Trophoblast cell (in vitro differentiated cells and primary cell): ENCODE data around the gene PLEKHM2.

Source experiments
- DNase-seq, 2 donors: peaks; one replicate each; pipeline ENCODE4 v3.0.0-alpha.2; 2016
- H2AFZ ChIP-seq: 2 replicates; pipeline ENCODE4 v1.6.1; 2013; ENCODE audit warnings: low read length, moderate library complexity, mild to moderate bottlenecking; ENCODE audit not compliant: insufficient read depth, poor library complexity
- H2AK5ac ChIP-seq: 2 replicates; pipeline ENCODE4 v1.6.1; 2013; ENCODE audit warnings: mild to moderate bottlenecking, low read length
- H2BK120ac ChIP-seq: 2 replicates; pipeline ENCODE4 v1.6.1; 2013; ENCODE audit warnings: low read length, mild to moderate bottlenecking, moderate library complexity; ENCODE audit not compliant: insufficient read depth, poor library complexity
- H2BK12ac ChIP-seq: 2 replicates; pipeline ENCODE4 v1.6.1; 2013; ENCODE audit warnings: mild to moderate bottlenecking, low read length, moderate library complexity
- H2BK5ac ChIP-seq: 2 replicates; pipeline ENCODE4 v1.6.1; 2013; ENCODE audit warnings: low read length, low read depth, moderate library complexity, mild to moderate bottlenecking; ENCODE audit not compliant: poor library complexity
- H3K14ac ChIP-seq: 2 replicates; pipeline ENCODE4 v1.6.1; 2013; ENCODE audit warnings: mild to moderate bottlenecking, low read length
- H3K18ac ChIP-seq: 2 replicates; pipeline ENCODE4 v1.6.1; 2013; ENCODE audit warnings: mild to moderate bottlenecking, low read length
- H3K23ac ChIP-seq: 2 replicates; pipeline ENCODE4 v1.6.1; 2013; ENCODE audit warnings: low read length
- H3K27ac ChIP-seq: 2 replicates; pipeline ENCODE4 v1.5.1; 2013; ENCODE audit warnings: low read depth, mild to moderate bottlenecking, inconsistent platforms, low read length, moderate library complexity
- H3K27me3 ChIP-seq: 2 replicates; pipeline ENCODE4 v1.6.1; 2013; ENCODE audit warnings: inconsistent platforms, mild to moderate bottlenecking, low read length, moderate library complexity; ENCODE audit not compliant: insufficient read depth
- H3K36me3 ChIP-seq, 2 experiments: 1 replicate in 1 of 2; 2 replicates in 1 of 2; pipeline ENCODE4 v1.6.1; 2013; ENCODE audit warnings: low read length in 2 of 2, mild to moderate bottlenecking in 2 of 2, moderate library complexity in 1 of 2; ENCODE audit not compliant: insufficient read depth in 2 of 2, control insufficient read depth in 1 of 2
- H3K4ac ChIP-seq: 2 replicates; pipeline ENCODE4 v1.6.1; 2013; ENCODE audit warnings: low read depth, mild to moderate bottlenecking, low read length, moderate library complexity
- H3K4me1 ChIP-seq, 2 experiments: 1 replicate in 1 of 2; 2 replicates in 1 of 2; pipeline ENCODE4 v1.6.1; 2013; ENCODE audit warnings: low read length in 2 of 2, mild to moderate bottlenecking in 2 of 2, moderate library complexity in 1 of 2; ENCODE audit not compliant: insufficient read depth in 2 of 2, control insufficient read depth in 1 of 2
- H3K4me2 ChIP-seq: 2 replicates; pipeline ENCODE4 v1.6.1; 2013; ENCODE audit warnings: inconsistent platforms, mild to moderate bottlenecking, low read length, moderate library complexity
- H3K4me3 ChIP-seq: 2 replicates; pipeline ENCODE4 v1.5.1; 2013; ENCODE audit warnings: mild to moderate bottlenecking, low read depth, low read length, inconsistent platforms
- H3K79me1 ChIP-seq: one replicate; pipeline ENCODE4 v1.6.1; 2013; ENCODE audit warnings: low read length
- H3K79me2 ChIP-seq: 2 replicates; pipeline ENCODE4 v1.6.1; 2013; ENCODE audit warnings: low read length, mild to moderate bottlenecking; ENCODE audit not compliant: control insufficient read depth, insufficient read depth, poor library complexity
- H3K9ac ChIP-seq: 2 replicates; pipeline ENCODE4 v1.6.1; 2013; ENCODE audit warnings: mild to moderate bottlenecking, low read length
- H3K9me3 ChIP-seq: 2 replicates; pipeline ENCODE4 v1.6.1; 2013; ENCODE audit warnings: low read depth, mild to moderate bottlenecking, control low read depth, inconsistent platforms, low read length; ENCODE audit not compliant: insufficient read depth
- H4K12ac ChIP-seq: 2 replicates; pipeline ENCODE4 v1.6.1; 2013; ENCODE audit warnings: low read depth, mild to moderate bottlenecking, low read length, moderate library complexity
- H4K8ac ChIP-seq: 2 replicates; pipeline ENCODE4 v1.6.1; 2013; ENCODE audit warnings: low read depth, mild to moderate bottlenecking, low read length, moderate library complexity
- H4K91ac ChIP-seq: one replicate; pipeline ENCODE4 v1.6.1; 2013; ENCODE audit warnings: low read depth, mild to moderate bottlenecking, low read length, moderate library complexity
- WGBS: extraction: QIAGEN DNeasy Blood & Tissue Kit; methylation state at CpG from one replicate; pipeline ENCODE4 v1.1.7; 2013; ENCODE audit warnings: missing lambda C conversion rate; ENCODE audit not compliant: insufficient read length, insufficient coverage; ENCODE audit errors: extremely low coverage; 5-methylcytosine and 5-hydroxymethylcytosine counted together

Gene PLEKHM2

DNA sequence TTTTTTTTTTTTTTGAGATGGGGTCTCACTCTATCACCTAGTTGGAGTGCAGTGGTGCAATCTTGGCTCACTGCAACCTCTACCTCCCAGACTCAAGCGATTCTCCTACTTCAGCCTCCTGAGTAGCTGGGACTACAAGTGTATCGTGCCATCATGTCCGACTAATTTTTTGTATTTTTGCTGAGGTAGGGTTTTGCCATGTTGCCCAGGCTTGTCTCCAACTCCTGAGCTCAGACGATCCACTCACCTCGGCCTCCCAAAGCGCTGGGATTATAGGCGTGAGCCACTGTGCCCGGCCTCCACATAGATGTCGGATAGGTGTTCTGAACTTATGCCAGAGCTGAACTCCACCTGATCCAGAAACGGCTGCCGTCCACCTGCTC lies 21.1 kb downstream of the PLEKHM2 start:
- WGBS, result no CpG with 5 or more reads among the region's 11 CpGs

DNA sequence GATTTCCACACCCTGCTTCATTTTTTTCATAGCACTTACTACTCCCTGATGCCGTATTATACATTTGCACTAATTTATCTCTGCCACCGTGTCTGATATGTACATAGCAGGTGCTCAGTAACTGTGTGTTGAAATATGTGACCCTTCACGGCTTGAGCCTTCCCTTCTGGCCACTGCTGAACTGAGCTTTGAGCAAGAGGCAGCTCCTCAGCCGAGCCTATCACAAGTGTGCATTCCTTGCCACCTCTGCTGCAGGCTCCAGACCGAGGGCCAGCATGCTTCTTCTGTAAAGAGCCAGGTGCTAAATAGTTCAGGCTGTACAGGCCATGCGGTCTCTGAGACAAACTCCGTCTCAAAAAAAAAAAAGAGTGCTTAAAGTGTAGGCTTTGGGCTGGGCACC lies 22.6 kb downstream of the PLEKHM2 start:
- Histone ChIP-seq H2AFZ (no peak overlapping the region), H3K27ac (no peak overlapping the region), H2BK12ac (no peak overlapping the region), H3K27me3 (no peaks in the 10 kb centered on the region), H3K14ac (no peak overlapping the region), H3K36me3 (peaks cover 19% of the 10 kb centered on the region in 2 experiments), H3K4ac (peak overlapping the region; percentile 21), H3K9me3 (peaks cover 3% of the 10 kb centered on the region), H4K91ac (no peak overlapping the region), H2AK5ac (no peak overlapping the region), H3K4me3 (no peak overlapping the region), H3K4me2 (no peak overlapping the region), H3K79me2 (peaks cover 2% of the 10 kb centered on the region), H3K4me1 (peaks cover 2 to 8% of the 10 kb centered on the region in 2 experiments), H2BK5ac (no peak overlapping the region), H3K23ac (no peak overlapping the region), H4K8ac (no peak overlapping the region), H3K18ac (no peak overlapping the region), H2BK120ac (no peak overlapping the region), H4K12ac (no peak overlapping the region), H3K79me1 (no peaks in the 10 kb centered on the region), H3K9ac (no peak overlapping the region)
- DNase-seq, result peak; percentile 71 to 84
- no CpG with 5 or more reads among the region's 7 CpGs for WGBS

More for the DNA sequence above, 21.1 kb downstream of the PLEKHM2 start:
- H4K91ac ChIP-seq, result no peak overlapping the region
- H3K4ac ChIP-seq, result no peak overlapping the region
- H2BK120ac ChIP-seq, result no peak overlapping the region
- no peak overlapping the region for H2AFZ ChIP-seq
- H3K4me1 ChIP-seq, result peaks cover 2 to 8% of the 10 kb centered on the region in 2 experiments
- no peak overlapping the region for H3K18ac ChIP-seq
- H3K4me2 ChIP-seq, result no peak overlapping the region
- no peak overlapping the region for H3K9ac ChIP-seq
- H3K79me1 ChIP-seq, result no peaks in the 10 kb centered on the region
- no peak overlapping the region for H2AK5ac ChIP-seq
- H4K8ac ChIP-seq, result no peak overlapping the region
- H3K79me2 ChIP-seq, result peaks cover 2% of the 10 kb centered on the region
- H4K12ac ChIP-seq, result no peak overlapping the region
- H3K14ac ChIP-seq, result no peak overlapping the region
- H3K23ac ChIP-seq, result no peak overlapping the region
- no peak overlapping the region for H3K27ac ChIP-seq
- peaks cover 3% of the 10 kb centered on the region for H3K9me3 ChIP-seq
- no peak overlapping the region for H3K4me3 ChIP-seq
- H3K27me3 ChIP-seq, result no peaks in the 10 kb centered on the region
- no peak overlapping the region for H2BK5ac ChIP-seq
- no peak overlapping the region for H2BK12ac ChIP-seq
- peaks cover 19 to 21% of the 10 kb centered on the region in 2 experiments for H3K36me3 ChIP-seq
- no peak for DNase-seq

DNA sequence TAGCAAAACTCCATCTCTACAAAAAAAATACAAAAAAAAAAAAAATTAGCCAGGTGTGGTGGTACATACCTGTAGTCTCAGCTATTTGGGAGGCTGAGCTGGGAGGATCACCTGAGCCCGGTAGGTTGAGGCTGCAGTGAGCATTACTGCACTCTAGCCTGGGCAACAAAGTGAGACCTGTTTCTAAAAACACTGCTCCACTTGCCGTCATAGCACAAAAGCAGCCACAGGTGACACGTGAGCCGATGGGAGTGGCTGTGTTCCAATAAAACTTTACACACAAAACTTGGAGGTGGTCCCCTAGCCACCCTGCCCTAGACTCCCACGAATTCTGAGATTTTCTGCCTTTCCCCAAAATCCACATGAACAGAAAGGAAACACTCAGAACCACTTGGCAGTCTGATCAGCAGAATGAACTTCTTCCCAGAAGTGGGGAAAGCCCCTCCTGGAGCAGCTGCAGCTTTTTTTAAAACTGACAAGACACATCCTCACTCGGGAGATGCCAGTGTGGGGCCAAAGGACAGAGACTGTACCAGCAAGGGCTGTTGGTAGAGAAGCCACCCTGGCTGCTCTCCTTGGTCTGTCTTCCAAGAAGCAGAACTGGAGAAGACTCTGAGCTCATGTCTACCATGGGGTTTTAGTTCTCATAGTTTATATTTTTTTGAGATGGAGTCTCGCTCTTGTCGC lies 23.3 kb downstream of the PLEKHM2 start:
- H3K27me3 ChIP-seq, result no peaks in the 10 kb centered on the region
- H3K4me3 ChIP-seq, result no peak overlapping the region
- H2AK5ac ChIP-seq, result no peak overlapping the region
- no peak overlapping the region for H2BK12ac ChIP-seq
- no peak overlapping the region for H2BK120ac ChIP-seq
- no peak overlapping the region for H3K9ac ChIP-seq
- H3K4me2 ChIP-seq, result no peak overlapping the region
- H3K23ac ChIP-seq, result no peak overlapping the region
- H3K4ac ChIP-seq, result peak overlapping the region; percentile 28
- no peak overlapping the region for H4K12ac ChIP-seq
- H3K18ac ChIP-seq, result no peak overlapping the region
- no peaks in the 10 kb centered on the region for H3K9me3 ChIP-seq
- peaks cover 2 to 8% of the 10 kb centered on the region in 2 experiments for H3K4me1 ChIP-seq
- no peak overlapping the region for H3K14ac ChIP-seq
- no peak for DNase-seq
- no peak overlapping the region for H4K91ac ChIP-seq
- H2BK5ac ChIP-seq, result no peak overlapping the region
- no peak overlapping the region for H2AFZ ChIP-seq
- no peak overlapping the region for H3K27ac ChIP-seq
- no peak overlapping the region for H4K8ac ChIP-seq
- H3K79me1 ChIP-seq, result no peaks in the 10 kb centered on the region
- H3K36me3 ChIP-seq, result peaks cover 17 to 19% of the 10 kb centered on the region in 2 experiments
- H3K79me2 ChIP-seq, result peaks cover 2% of the 10 kb centered on the region
- no CpG with 5 or more reads among the region's 8 CpGs for WGBS

DNA sequence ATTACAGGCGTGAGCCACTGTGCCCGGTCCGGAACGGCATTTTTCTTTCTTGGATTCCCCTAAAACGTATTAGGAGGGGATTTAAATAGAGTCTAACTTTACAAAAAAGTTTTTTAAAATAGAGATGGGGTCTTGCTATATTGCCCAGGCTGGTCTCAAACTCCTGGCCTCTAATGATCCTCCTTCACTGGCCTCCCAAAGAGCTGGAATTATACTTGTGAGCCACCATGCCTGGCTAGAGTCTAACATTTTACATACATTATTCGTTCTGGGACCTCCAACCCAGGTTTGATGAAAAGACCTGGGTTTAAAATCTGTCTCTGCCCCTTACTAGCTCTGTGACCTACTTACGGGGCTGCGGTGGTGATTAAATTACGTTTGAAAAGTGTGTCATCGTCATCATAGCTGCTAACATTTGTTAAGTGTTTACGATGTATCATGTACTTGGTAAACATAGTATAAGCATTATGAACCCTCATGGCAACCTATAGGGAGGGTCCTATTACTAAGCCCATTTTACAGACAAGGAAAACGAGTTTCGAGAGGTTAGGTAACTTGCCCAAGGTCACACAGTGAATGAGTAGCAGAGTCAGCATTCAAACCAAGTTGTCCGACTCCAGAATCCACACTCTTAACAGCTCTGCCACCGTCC lies 24.5 kb downstream of the PLEKHM2 start:
- Histone ChIP-seq H3K27me3 (no peaks in the 10 kb centered on the region), H3K23ac (no peak overlapping the region), H3K4ac (peak overlapping the region; percentile 32), H2AFZ (no peak overlapping the region), H2BK12ac (no peak overlapping the region), H3K9ac (no peak overlapping the region), H3K9me3 (no peaks in the 10 kb centered on the region), H4K12ac (no peak overlapping the region), H3K36me3 (peaks cover 16 to 17% of the 10 kb centered on the region in 2 experiments), H3K4me3 (no peak overlapping the region), H2BK120ac (no peak overlapping the region), H2AK5ac (no peak overlapping the region), H3K79me1 (no peaks in the 10 kb centered on the region), H3K79me2 (peaks cover 2% of the 10 kb centered on the region), H3K27ac (no peak overlapping the region), H2BK5ac (no peak overlapping the region), H3K4me1 (peaks cover 1 to 2% of the 10 kb centered on the region in 2 experiments), H3K18ac (no peak overlapping the region), H3K14ac (no peak overlapping the region), H3K4me2 (no peak overlapping the region), H4K91ac (no peak overlapping the region), H4K8ac (no peak overlapping the region)
- peak in 1 of 2 donors; percentile 41 for DNase-seq
- no CpG with 5 or more reads among the region's 15 CpGs for WGBS
